ENCODE measurements around the gene CAMTA1.

DNA sequence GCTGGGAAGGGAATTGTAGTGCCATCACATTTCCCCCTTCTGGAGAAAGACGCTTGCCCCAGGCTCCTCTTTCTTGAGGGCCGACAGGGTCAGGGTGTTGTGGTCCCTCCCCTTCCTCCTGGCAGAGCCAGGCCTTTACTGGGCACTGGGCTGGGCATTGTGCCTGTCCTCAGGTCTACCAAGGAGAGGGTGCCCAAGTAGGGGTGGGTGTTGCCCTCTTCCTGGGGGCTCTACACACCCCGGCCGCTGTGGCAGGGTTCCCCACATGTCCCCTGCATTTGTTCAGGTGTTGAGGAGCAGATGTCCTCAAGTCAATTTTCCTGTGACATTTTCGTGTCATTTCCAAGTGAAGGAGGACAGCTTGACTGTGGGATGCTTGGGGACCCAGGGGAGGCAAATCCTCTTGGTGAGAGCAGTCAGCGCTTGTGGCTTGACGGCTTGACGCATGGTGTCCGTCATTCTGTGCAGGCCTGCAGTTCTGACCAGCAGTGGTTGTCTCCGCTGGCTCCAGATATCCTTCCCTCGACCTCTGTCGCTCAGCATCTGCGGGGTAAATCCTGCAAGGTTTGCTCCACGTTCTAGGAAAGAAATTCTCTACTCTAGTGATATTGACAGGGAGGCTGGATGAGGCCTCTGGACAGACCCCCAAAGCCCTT is 804.0 kb downstream of the CAMTA1 start:
- TF ChIP-seq CTCF (conservative IDR thresholded peaks at IDR 0.05; ENCODE audit: low read depth, low read length) (no peak), EZH2 (IDR thresholded peaks at IDR 0.05; ENCODE audit: borderline replicate concordance, low read depth, low read length, poor library complexity, severe bottlenecking) (no peak)

Measured in A673 (cell line).